Hindlimb muscle (tissue), 1 donor: ENCODE measurements around the gene TM7SF3. TPM values are rescaled to one million over a fixed set of nuclear protein-coding genes. Genes with fewer than 3 reads are reported as not detected.
"Not testable (repeated sequence)": the region's sequence is repeated elsewhere in the genome, so short reads cannot be mapped to it uniquely, and the experiment has no call there.

Experiments used
- DNase-seq: peaks from one replicate; pipeline ENCODE4 v3.0.0-alpha.2; 2013
- polyA plus RNA-seq: library from polyadenylated mRNA; unstranded; fragments of 120-200 nt; gene quantifications from one replicate; pipeline ENCODE4 v1.2.1, GENCODE V29; 2013; ENCODE audit not compliant: insufficient read length

TM7SF3 gene
- polyA plus RNA-seq, 1 donor: 27.3 TPM

DNA sequence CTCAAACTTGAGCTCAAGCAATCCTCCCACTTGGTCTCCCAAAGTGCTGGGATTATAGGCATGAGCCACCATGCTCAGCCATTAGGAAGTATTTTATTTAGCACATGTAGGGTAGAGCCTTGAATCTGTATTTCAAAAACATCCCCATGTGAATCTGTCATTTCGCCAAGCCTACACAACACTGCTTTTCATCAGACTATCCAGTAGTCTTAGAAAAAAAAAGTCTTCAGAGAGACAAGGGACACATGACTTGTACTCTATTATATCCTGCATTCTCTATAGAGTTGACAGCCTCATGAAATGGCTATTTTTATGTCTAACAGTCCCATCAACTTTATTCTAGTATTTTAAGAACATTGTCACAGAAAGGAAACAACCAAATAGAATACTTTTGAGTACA lies 35.4 kb downstream of the TM7SF3 start:
- no peak for DNase-seq

DNA sequence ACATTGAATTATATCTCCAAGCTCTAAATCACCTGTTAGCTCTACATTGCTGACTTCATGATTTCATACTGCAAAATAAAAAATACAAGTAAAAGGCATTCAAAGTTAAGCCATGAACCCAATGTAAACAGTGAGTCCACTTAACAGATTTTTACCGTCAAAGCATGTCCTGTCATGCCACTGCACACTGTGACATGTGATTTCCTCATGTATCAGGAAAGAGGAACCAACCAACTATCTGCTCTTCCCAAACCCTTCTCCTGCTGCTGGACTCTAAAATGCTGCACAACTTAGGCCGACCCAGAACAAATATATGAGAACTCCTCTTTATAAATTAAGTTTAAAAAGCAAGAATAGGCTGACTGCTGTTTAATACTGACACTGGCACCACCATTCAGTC lies 37.5 kb downstream of the TM7SF3 start:
- no peak for DNase-seq

DNA sequence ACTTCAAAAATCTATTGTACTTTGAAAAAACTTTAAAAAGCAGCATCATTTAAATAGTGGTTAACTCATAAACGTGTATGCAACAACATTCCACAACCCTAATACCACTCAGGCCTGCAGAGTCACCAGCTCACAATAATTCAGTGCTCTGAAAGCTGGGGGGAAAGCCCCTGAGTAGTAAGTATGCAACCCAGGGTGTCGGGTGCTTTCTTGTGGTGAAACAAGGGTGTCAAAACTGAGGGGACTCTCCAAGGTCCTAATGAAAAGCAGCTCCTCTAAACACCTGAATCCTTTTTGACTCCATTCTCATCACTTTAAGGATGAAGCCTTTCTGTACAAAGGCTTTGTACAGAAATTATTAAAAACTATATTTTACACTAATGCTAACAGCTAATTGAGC lies 42.2 kb downstream of the TM7SF3 start:
- no peak for DNase-seq

DNA sequence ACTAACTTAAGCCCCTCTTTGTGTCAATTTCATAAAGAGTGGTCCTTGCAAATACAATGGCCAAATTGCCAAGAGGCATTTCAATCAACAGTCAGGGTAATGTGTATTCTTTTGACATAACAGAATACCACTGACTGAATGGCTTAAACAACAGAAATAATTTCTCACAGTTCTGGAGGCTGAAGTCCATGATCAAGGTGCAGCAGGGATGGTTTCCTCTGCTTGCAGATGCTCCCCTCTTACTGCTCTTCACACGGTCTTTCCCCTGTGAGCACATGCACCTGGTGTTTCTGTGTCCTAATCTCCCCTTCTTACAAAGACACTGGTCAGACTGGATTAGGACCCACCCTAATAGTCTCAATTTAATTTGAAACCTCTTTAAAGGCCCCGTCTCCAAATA lies 44.0 kb downstream of the TM7SF3 start:
- no peak for DNase-seq

DNA sequence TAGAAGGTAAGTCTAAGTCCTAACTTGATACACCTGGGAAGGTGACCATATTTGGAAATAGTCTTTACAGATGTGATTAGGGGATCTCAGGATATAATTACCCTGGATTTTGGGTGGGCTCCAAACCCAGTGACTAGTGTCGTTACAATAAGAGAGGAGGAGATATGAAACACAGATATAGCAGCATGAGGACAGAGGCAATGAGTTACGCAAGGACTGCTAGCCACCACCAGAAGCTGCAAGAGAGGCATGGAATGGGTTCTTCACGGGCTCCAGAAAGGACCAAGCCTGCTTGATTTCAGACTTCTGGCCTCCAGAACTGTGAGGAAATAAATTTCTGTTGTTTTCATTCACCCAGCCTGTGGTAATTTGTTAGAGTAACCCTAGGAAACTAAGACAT lies 47.3 kb downstream of the TM7SF3 start:
- DNase-seq: no peak

DNA sequence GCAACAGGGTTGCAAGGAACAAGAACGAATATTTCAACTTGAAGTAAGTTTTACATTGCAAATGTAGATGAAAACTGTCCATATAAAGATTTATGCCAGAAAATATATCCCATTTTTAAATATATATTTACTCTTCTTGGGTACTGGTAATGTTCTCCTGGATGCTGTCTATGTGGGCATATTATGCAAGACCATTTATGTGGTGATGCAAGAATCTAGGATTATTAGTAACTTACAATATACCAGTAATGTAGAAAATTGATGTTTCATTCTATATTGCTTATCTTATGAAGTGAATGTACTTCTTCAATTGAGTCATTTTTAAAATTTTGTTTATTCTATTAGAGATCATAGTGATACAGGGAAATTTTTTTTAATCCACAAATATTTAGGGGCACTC lies 50.8 kb downstream of the TM7SF3 start:
- no peak for DNase-seq

DNA sequence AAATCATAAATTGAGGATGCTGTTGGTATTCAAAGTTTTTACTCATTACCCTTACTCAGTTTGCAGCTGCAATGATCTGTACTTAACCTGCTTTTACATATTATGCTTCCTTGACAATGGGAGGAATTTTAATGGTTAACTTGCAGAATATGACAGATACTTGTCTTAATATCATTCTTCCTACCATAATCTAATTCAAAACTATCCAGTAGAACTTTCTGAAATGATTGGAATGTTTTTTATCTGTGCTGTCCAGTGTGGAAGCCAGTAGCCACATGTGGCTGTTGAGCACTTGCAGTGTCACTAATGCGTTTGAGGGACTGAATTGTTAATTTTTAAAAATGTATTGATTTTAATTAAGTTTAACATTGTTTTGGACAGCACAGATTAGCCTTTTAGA lies 52.4 kb downstream of the TM7SF3 start:
- DNase-seq: no peak

DNA sequence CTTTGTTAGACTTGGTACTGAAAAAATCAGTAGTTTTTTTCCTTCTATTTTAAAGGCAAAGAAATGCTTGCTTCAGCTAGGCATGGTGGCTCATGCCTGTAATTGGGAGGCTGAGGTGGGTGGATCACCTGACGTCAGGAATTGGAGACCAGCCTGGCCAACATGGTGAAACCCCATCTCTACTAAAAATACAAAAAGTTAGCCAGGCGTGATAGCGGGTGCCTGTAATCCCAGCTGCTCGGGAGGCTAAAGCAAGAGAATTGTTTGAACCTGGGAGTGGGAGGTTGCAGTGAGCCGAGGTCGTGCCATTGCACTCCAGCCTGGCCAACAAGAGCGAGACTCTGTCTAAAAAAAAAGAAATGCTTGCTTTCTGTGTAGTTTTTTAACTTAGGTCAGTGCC lies 52.8 kb downstream of the TM7SF3 start:
- DNase-seq: not testable (repeated sequence)

DNA sequence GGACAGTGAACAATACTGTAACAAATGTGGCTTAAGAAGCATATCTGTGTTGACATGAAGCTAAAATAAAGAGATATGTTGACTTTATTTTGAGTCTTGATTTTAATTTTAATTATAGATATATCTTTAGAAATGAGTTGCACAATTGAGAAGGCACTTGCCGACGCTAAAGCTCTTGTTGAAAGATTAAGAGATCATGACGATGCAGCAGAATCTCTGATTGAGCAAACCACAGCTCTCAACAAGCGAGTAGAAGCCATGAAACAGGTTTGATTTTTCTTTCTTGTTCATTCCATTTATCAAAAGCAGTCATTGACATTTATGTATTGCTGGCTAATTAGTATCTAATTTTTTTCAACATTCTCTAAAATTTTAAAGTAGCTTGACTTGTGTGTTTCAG lies 60.2 kb downstream of the TM7SF3 start:
- no peak for DNase-seq

DNA sequence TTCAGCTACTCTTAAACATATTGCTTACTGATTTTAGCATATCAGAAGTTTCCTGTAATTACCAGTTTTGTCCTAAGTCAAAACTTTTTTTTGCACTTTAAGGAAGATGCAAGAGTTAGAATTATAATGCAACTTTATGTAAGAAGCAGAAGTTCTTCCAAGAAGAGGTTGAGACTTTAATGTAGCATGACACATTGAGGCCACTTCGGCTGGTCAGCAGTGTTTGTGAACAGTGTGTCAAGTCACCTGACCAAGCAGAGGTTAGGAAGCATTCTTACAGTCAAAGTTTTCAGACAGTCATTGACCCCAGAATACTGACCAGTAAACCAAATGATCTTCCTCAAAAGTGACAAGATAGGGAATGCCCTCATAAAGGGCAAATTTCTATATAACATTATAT lies 60.7 kb downstream of the TM7SF3 start:
- DNase-seq: no peak

DNA sequence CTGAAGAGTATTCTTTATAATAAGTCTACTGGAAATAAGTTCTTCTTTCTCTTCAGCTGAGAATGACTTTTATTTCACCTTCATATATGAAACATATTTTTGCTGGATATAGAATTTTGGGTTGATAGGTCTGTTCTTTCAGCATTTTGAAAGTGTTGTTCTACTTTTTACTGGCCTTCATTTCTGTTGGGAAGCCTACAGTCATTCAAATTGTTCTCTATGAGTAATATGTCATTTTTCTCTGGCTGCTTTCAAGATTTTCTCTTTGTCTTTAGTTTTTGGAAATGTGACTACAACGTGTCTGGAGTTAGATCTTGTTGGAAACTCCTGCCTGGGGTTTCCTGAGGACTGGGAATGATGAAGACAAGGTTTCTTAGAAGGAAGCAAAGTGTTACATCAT lies 65.9 kb downstream of the TM7SF3 start:
- DNase-seq: no peak

DNA sequence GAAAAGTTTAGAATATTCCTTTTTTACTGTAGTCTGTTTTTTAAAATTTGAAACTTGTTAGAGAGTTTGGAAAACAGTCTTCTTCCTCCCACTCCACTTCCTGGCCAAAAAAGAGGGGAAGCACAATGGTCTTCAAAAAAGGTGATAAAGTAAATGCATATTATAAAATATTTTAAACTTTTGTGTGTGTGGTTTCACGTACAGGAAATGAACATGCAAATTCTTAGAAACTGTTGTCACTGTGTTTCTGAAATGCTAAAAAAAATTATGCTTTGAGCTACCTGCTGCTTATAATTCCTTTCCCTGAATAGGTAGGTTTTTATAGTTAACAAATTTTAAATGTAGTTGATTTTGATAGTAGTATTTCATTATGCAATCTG lies 73.0 kb downstream of the TM7SF3 start:
- no peak for DNase-seq

DNA sequence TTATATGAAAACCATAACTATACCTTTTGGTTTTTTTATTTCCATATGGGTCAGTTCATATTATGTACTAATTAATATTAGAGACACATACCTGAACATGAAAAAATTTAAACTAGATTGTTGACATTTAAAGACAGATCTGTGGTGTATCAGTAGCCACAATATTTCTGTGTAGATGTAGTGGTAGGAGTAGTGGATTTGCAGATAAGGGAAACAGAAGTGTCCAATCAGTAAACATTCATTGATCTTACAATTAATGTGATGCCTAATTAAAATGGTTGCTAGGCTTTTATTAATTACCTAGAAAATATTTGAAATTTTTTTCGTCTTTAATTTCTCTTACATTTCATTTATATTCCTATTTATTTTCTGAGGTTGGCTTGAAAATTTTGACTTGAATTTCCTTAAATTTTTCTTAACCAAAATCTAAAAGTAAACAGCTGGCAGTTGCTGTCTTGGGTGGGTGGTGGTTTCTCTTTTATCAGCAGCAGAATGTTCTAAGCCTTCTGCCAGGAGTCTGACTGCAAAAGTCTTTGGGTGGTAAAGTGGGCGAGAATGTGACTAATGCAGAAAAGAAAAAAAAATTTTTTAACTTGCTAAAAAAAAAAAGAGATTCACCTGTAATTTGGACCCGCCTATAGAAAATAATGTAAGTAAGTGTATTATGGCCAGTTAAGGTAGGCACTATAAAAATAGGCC lies 73.5 kb downstream of the TM7SF3 start:
- no peak for DNase-seq

DNA sequence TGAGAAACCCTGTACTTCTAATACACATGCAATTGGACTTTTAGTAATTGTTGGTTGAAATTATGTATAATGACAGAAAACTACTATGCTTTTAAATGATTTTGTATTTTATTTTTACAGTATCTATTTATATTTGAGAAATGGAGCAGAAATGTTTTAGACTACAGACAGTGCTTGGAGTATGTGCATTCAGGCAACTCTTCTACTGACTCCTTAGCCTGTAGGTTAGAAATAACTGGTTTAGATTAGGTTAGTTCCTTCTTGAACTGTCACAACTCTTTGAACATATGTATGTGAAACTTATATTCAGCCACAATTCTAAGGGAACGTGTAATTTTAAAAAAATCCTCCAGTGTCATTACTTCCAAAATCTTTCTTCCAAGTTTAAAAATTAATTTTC lies 74.2 kb downstream of the TM7SF3 start:
- no peak for DNase-seq

DNA sequence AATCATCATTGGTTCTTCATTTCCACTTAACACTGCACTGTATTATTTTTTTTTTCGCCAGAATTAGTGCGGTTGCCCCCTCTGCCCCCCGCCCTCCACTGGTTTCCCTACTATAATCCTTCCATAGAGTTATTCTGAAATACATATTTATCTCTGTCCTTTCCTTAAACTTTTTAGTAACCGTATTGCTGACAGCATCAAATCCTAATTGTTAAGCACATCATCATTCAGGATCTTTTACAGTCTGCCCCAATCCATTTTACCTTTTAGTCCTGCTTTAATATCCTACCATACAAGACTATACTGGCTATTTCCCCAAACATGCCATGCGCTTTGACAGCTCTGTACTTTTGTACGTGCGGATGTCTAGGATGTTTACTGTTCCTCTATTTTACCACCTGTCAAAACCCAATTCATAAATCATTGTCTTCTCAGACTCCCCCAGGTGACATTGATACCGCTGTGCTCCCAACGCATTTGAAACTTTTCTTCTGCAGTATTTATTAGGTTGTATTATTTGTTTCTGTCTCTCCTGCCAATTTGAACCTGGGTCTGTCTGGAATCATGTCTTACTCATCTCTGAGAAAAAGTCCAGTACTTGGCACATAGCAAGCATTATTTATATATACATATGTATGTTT lies 74.9 kb downstream of the TM7SF3 start:
- DNase-seq: no peak

DNA sequence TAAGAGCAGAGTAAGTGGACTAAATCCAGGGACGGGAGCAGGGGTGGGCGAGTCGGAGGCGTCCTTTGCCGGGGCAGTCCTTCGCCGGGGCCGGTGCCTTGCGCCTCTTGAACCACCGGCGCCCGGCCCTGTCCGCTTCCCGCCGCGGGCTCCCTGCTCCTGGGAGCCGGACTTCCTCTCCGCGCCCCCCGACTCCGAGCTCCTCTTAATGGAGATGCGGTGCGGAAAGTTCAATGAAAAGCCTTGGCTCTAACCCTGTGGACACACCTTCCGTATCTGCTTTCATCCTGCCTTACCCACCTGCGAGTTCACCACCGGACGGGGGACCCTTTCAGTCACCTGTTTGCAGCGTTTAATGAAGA lies 75.5 kb downstream of the TM7SF3 start:
- DNase-seq: no peak

DNA sequence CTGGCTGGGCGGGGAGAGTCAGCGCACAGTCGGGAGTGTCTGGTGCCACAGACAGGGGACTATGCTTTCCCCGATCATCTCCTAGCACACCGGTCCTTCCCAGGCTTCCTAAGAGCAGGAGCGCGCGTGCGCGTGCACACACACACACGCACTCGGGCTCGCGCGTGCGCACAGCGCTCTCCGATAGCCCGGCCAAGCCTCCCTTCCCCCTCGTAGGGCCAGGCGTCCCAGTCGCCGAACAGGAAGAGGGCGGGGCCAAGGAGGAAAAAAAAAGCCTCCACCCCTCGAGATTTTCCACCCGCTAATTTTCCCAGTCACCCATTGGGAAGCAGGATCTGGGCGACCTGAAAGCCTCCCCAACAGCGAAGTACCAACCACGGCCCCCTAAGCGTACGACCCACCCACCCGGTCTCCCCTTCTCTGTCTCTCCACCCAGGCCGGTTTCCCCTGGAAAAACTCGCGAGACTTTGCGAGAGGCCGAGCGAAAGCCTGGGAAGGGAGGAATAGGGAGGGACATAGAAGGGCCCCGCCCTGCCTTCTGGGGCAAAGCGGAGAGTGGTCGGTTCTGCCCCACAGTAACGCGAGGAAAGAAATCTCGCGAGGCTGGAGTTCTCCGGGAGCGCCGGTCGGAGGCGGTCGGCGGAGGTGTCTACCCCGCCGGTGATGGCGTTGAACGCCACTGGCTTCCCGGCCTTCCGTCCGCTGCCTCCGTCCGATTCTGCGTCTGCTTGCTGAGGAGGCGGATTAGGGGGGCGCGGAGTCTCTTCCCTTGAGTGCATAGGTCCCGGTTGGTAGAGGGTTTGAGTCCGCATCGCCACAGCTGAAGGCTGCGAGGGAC lies 76.1 kb downstream of the TM7SF3 start, which contains the start of the genes FGFR1OP2 and INTS13:
Gene FGFR1OP2 (plus strand): TSS at position 608 of the 838 bp plus-strand sequence. CDS start 15,689 bp downstream, outside the sequence.
Gene INTS13 (minus strand): TSS at position 119 of the 838 bp plus-strand sequence. CDS start 1,178 bp downstream, outside the sequence.
- DNase-seq: peak; percentile 100

DNA sequence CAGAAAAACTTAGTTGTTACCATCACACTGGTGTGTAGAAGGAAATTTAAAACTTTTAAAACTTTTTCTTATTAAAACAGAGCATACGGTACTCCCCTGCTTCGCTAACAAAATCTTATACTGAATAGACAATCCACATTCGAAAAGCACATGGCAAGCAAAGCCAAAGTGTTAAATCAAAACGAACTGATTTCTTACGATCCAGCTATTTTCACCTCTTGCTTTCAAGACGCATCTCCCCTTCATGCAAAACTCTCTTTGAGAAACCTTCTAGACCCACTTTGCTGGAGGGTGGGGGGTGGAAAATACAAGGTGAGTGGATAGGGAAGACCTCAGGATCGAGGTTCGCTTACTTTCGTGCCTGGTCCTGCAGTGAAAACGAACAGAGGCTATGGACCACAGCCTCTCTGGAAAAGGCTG lies 76.7 kb downstream of the TM7SF3 start:
- no peak for DNase-seq

DNA sequence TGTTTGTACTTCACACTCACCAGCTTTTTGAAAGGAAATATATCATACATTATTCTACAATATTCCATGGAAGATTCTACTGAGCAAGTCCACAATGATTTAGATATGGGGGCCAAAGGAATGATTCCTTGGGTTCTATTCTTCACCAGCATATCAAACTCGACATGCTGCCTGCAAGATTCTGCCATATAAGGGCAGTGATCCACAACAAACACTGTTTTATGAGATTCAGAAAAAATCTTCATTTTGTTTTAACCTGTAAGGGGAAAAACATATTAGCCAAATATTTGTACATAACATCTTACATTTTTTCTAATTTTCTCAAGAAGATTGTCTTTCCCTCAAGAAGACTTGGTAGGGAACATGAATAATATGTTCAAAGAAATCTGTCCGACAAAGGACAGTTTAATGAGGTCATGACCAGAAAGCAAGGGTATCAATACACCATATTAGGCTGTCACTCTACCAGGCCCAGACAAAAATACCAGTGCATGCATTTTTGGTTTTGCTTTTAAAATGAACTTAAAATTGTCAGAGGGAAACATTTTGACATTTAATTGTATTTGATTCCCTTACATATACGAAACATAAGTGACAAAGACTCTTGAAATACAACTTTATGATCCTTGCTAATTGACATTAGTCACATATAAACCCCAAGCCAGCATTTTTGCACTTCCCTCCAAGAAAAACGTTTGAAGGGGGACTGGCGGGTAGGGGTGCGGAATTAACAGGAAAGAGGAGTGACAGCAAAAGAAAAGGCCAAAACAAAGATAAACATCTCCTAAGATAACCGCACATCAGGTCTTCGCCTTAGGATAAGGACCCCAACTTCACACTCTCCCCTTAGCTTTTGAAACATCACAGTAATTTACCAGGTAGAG lies 77.4 kb downstream of the TM7SF3 start:
- no peak for DNase-seq

DNA sequence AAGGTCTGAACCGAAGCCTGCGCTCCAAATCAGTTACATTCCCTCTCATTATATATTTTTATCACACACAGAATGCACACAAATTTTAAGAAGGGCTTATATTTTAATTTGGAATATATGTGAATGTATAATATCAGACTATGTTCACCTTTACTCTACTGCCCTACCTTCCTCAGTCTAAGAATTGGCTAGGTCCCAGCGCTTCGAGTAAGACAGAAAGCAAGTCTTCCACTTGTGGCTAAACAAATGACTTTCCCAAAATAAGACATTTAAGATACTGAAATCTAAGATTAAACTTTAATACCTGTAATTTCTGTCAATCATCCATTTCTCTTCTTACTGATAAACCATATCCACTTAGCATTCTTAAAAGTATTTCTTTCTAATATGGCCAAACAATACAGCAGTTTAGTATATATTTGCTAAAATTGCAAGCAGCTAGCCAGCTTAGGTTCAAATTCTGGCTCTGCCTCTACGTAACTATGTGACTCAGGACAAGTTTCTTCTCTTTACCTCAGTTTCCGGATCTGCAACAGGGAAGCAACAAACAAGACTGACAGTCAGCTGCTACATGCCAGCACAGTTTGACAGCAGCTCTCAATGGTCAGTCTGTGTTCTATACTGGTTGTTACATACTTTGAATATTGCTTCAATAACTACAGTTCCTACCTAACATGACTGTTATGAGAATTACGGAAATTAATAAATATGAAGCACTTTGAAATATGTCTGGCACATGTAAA lies 78.4 kb downstream of the TM7SF3 start:
- DNase-seq: no peak

DNA sequence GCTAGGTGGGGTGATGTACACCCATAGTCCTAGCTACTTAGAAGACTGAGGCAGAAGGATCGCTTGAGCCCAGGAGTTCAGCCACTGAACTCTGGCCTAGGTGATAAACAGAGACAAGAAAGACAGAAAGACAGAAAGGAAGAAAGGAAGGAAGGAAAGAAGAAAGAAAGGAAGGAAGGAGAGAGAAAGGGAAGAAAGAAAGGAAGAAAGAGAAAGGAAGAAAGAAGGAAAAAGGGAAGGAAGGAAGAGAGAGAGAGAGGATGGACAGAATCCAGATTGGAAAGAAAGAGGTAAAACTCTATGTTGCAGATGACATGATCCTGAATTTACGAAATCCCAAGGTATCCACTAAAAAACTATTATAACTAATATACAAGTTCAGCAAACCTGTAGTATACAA lies 84.6 kb downstream of the TM7SF3 start:
- DNase-seq: no peak

DNA sequence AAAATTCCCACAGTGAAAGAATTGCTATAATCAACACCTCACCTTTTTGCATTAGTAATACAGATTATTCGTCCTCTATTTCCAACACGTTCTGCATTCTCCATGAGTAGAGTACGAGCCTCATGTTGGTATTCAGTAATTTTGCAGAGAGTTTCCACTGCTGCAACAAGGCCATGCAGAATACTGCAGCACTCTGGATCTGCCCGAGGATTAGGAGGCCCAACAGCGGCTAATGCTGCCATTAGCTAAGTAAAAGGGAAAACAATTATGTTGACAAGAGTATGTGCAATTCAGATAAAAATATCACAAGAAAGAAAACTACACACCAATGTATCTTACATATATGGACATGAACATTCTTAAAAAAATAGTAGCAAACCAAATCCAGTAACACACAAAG lies 85.5 kb downstream of the TM7SF3 start:
- no peak for DNase-seq
